Measurements from ENCODE around the gene CREB3L1.

DNA sequence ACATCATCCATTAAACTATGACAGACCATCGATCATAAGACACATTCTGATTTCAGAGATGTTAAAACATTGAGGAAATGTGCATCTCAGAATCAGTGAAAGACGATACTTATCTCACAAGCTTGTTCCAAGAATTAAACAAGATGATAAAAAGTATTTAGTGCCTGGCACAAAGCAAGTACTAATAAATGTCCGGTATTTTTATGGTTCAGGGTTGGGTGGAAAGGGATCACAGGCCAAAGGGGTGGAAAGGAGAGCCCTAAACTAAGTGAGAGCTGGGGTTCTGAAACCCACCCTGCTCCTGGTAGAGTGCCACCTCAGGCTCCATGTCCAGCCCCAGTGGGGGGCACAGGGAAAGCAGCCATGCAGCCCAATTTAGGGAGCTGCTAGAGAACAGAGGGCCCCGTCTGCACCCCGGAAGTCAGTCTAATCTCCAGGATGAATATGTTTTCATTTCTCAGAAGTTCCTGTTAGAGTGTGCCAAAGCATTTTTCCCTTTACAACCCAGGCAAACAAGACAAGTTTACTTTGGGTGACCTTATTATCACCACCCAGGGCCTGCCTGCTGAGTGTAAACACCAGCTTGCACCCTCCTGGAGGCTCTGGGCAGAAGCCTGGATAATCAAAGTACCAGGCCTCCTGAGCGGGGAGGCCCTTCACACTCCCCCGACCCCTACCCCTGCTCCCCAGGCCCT, 3.8 kb upstream of the CREB3L1 start:
- TF ChIP-seq, protein P1, sequence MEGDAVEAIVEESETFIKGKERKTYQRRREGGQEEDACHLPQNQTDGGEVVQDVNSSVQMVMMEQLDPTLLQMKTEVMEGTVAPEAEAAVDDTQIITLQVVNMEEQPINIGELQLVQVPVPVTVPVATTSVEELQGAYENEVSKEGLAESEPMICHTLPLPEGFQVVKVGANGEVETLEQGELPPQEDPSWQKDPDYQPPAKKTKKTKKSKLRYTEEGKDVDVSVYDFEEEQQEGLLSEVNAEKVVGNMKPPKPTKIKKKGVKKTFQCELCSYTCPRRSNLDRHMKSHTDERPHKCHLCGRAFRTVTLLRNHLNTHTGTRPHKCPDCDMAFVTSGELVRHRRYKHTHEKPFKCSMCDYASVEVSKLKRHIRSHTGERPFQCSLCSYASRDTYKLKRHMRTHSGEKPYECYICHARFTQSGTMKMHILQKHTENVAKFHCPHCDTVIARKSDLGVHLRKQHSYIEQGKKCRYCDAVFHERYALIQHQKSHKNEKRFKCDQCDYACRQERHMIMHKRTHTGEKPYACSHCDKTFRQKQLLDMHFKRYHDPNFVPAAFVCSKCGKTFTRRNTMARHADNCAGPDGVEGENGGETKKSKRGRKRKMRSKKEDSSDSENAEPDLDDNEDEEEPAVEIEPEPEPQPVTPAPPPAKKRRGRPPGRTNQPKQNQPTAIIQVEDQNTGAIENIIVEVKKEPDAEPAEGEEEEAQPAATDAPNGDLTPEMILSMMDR (conservative IDR thresholded peaks at IDR 0.05; ENCODE audit: low read depth, low read length) = no peak
- TF ChIP-seq EZH2phosphoT487 (IDR thresholded peaks at IDR 0.05; ENCODE audit: borderline replicate concordance, low read length) = no peak
